WTC11 (cell line): Measurements from ENCODE around the gene ABCA5.

Source experiments
- TEAD4 ChIP-seq: sonication (generic); formaldehyde crosslinking; IDR thresholded peaks from 2 replicates; pipeline ENCODE4 v1.8.0; 2022; ENCODE audit warnings: mild to moderate bottlenecking, missing genetic modification reagents
- ZNF416 ChIP-seq: fragments of 250-450 bp; sonication (Bioruptor Pico); IDR thresholded peaks from 2 replicates; pipeline ENCODE4 v1.9.0; 2021; ENCODE audit warnings: mild to moderate bottlenecking, inconsistent platforms

DNA sequence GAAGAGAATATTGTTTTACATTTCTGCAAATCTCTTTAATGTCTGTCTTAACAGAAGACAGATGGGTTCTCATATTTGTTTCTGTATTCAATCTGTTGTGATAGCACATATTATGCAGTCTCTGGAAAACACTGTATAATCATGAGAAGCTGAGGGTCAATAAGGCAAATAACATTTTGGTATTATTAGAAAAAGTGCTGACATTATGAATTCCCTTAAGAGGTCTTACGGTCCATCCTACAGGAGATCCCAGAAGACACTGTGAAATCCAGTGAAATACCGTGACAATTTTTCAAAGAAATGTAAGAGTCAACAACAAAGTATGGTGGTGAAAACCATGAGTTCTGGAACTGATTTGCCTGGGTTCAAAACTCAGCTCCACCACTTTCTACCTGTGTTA, 42.3 kb downstream of the ABCA5 start:
- TF ChIP-seq TEAD4 (CRISPR knock-in tag): no peak
- no peak for TF ChIP-seq ZNF416 (CRISPR knock-in tag)
